Stimulated activated memory B cell treated with anti-CD40 and anti-IgM and Interleukin-4, amounts not matched to agents 10 μg/mL and 1 μg/mL and 100 μg/mL, for 72 hours (primary cell): Measurements from ENCODE around the gene SLC26A11.
A peak's percentile ranks its signal among the peaks of the same experiment; 100 is the strongest.

Experiments used
- ATAC-seq: fragments of 150-1000 bp; cut with Tn5 transposase; 2 replicates; pipeline ENCODE4 v1.10.0; 2021
- H3K27ac Mint-ChIP-seq: one replicate; pipeline ENCODE4 v1.8.0; 2022; ENCODE audit warnings: mild to moderate bottlenecking, mixed read lengths
- H3K27me3 Mint-ChIP-seq: one replicate; pipeline ENCODE4 v1.8.0; 2022; ENCODE audit warnings: mixed read lengths
- H3K36me3 Mint-ChIP-seq: one replicate; pipeline ENCODE4 v1.8.0; 2022; ENCODE audit warnings: mixed read lengths
- H3K4me1 Mint-ChIP-seq: one replicate; pipeline ENCODE4 v1.8.0; 2022; ENCODE audit warnings: mixed read lengths
- H3K4me3 Mint-ChIP-seq: one replicate; pipeline ENCODE4 v1.8.0; 2022; ENCODE audit warnings: mild to moderate bottlenecking, moderate library complexity, mixed read lengths
- H3K9me3 Mint-ChIP-seq: one replicate; pipeline ENCODE4 v1.8.0; 2022; ENCODE audit warnings: mixed read lengths

Gene SLC26A11

GRCh38 chr17:80209765-80210164 is 10.5 kb upstream of the SLC26A11 start:
- no peak overlapping the region for H3K27ac Mint-ChIP-seq
- no peak overlapping the region for H3K4me3 Mint-ChIP-seq
- no peaks in the 10 kb centered on the region for H3K9me3 Mint-ChIP-seq
- H3K36me3 Mint-ChIP-seq, result peaks cover 40% of the 10 kb centered on the region
- no peak for ATAC-seq
- peaks cover 12% of the 10 kb centered on the region for H3K4me1 Mint-ChIP-seq
- no peaks in the 10 kb centered on the region for H3K27me3 Mint-ChIP-seq

DNA sequence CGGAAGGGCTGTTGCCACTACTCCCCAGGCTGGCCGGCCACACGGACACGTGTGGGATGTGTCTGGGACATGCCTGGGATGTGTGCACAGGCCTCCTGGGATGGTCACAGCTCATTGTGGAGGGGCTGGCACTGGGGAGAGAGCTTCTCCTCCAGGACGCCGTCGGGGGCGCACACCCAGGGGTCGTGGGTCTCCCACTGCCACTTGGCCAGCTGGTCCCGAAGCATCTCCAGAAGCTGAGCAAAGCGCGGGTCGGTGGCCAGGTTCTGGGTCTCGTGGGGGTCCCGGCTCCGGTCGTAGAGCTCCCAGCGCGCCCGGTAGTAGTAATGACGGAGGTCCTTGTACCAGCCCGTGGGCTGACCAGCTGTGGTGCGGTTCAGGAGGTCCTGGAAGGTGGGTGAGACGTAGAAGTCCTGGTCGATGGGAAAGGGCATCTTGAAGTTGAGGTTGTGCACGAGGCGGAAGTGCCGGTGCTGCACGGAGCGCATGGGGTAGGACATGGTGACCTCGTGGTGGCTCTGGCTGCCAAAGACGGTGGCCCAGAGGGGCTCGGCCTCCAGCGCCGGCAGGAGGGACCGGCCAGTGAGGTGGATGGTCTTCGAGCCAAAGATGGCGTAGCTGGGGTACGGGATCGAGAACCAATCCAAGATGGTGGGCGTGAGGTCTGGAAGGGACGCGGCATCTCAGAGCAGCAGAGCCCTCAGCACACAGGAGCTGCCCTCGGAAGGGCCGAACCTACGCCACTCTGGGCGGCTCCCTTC is 9.7 kb upstream of the SLC26A11 start:
- Mint-ChIP-seq H3K4me3 (no peak overlapping the region), H3K27ac (no peak overlapping the region), H3K4me1 (peaks cover 12% of the 10 kb centered on the region), H3K27me3 (no peaks in the 10 kb centered on the region), H3K36me3 (peaks cover 47% of the 10 kb centered on the region), H3K9me3 (no peaks in the 10 kb centered on the region)
- ATAC-seq, result no peak

DNA sequence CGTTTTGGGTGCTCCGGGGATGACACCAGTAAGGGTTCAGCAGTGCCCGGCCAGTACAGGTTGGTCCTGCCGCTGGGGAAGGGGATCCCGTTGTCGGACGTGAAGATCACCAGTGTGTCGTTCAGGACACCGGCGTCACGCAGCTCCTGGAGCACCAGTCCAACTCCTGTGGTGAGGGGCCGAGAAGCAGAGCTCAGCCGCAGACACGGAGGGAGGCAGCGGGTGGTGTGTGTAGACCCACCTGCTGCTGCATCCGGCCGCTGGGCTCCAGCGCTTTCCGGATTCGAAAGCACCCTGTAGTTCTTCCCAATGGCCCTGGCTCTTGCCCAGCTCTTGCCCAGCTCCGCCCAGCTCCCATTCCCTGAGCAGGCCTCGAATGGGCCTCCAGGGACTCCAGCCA is 8.1 kb upstream of the SLC26A11 start:
- Mint-ChIP-seq H3K4me1 (peaks cover 19% of the 10 kb centered on the region), H3K27me3 (no peaks in the 10 kb centered on the region), H3K27ac (no peak overlapping the region), H3K36me3 (peaks cover 63% of the 10 kb centered on the region), H3K9me3 (no peaks in the 10 kb centered on the region), H3K4me3 (no peak overlapping the region)
- no peak for ATAC-seq

DNA sequence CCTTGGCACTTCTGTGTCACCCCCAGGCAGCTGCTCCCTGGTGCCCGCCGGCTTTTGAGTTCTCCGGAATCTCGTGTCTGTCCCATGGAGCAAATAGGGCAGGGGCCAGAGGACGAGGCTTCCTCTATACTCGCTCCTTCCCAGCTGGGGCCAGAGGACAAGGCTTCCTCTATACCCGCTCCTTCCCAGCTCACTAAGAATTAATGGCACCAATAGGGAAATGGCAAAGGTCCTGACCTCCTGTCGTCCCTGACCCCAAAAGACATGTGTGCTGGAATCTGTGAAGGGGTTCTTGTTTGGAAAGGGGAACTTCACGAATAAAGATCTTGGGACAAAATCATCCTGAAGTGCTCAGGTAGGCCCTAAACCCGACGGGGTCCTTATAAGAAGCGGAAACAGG is 7.7 kb upstream of the SLC26A11 start:
- peak overlapping the region; percentile 82 for H3K27ac Mint-ChIP-seq
- no peaks in the 10 kb centered on the region for H3K27me3 Mint-ChIP-seq
- no peaks in the 10 kb centered on the region for H3K9me3 Mint-ChIP-seq
- H3K4me3 Mint-ChIP-seq, result no peak overlapping the region
- H3K36me3 Mint-ChIP-seq, result peaks cover 67% of the 10 kb centered on the region
- peaks cover 19% of the 10 kb centered on the region for H3K4me1 Mint-ChIP-seq
- ATAC-seq, result no peak

GRCh38 chr17:80212962-80213642 is 7.1 kb upstream of the SLC26A11 start:
- Mint-ChIP-seq H3K4me1 (peaks cover 19% of the 10 kb centered on the region), H3K27me3 (no peaks in the 10 kb centered on the region), H3K27ac (peak overlapping the region; percentile 82), H3K9me3 (no peaks in the 10 kb centered on the region), H3K4me3 (no peak overlapping the region), H3K36me3 (peaks cover 69% of the 10 kb centered on the region)
- peak; percentile 58 for ATAC-seq

DNA sequence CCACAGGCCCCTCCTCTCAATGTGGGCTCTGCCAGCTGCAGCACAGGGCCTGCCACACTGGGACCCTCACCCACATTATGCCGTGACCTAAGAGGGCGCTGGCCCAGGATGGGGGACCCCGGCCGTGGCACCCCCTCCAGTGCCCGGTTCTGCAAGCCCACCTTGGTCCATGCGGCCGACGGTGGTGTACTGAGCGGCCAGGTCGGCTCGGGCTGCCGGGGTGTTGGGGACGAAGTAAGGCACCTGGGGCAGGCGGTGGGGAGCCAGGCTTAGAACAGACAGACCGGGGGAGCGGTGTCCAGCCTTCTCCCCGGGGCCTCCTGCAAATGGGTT is 6.6 kb upstream of the SLC26A11 start:
- peak overlapping the region; percentile 82 for H3K27ac Mint-ChIP-seq
- H3K4me3 Mint-ChIP-seq, result no peak overlapping the region
- peak; percentile 6 for ATAC-seq
- peaks cover 22% of the 10 kb centered on the region for H3K4me1 Mint-ChIP-seq
- peaks cover 69% of the 10 kb centered on the region for H3K36me3 Mint-ChIP-seq
- H3K9me3 Mint-ChIP-seq, result no peaks in the 10 kb centered on the region
- no peaks in the 10 kb centered on the region for H3K27me3 Mint-ChIP-seq

DNA sequence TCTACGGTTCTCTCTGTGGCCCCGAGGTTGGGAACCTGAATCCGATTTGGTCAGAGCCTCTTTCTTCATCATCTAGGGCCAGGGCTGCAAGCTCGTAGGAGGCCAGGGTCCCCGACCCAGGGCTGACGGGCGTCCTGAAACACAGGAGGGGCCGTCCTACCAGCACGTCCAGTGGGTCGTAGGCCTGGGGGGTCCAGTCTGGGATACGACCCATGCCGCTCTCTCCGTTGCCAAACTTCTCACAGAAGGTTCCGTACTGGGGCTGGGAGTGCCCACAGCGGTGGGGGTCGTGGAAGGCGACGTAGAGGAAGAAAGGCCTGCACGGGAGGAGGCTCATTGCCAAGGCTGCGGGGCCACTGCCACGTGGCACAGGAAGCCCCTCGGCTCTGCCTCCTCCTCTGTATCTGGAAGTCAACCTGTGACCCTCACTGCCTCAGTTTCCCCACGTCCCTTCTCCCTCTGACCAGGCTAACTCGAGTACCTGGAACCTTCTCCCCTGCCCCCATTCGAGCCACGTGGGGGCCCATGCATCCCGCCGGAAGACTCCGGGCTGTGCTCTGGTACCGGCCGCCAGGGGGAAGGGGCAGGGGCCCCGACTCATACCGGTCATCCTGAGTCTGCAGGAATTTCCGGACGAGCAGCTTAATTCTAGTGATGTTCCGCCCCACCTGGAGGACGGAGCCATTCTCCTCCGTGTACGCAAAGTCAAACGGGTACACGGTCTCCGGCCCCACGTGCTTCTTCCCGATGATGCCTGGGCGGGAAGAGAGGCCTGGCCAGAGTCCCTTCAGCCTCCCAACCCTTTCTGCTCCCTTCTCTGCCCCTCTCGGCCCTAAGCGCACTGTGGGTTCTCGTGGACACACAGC is 6.0 kb upstream of the SLC26A11 start:
- Mint-ChIP-seq H3K36me3 (peaks cover 67% of the 10 kb centered on the region), H3K27me3 (no peaks in the 10 kb centered on the region), H3K4me3 (no peak overlapping the region), H3K27ac (no peak overlapping the region), H3K9me3 (no peaks in the 10 kb centered on the region), H3K4me1 (peaks cover 29% of the 10 kb centered on the region)
- ATAC-seq, result no peak

- Mint-ChIP-seq H3K4me3 (no peak overlapping the region), H3K27me3 (no peaks in the 10 kb centered on the region), H3K4me1 (peaks cover 35% of the 10 kb centered on the region), H3K9me3 (no peaks in the 10 kb centered on the region), H3K36me3 (peaks cover 61% of the 10 kb centered on the region), H3K27ac (no peak overlapping the region)
- no peak for ATAC-seq
Observed at GRCh38 chr17:80214878-80215210, 5.4 kb upstream of the SLC26A11 start.

GRCh38 chr17:80216473-80217456 is 3.5 kb upstream of the SLC26A11 start:
- peaks cover 42% of the 10 kb centered on the region for H3K4me1 Mint-ChIP-seq
- ATAC-seq, result no peak
- H3K36me3 Mint-ChIP-seq, result peaks cover 42% of the 10 kb centered on the region
- H3K4me3 Mint-ChIP-seq, result no peak overlapping the region
- no peaks in the 10 kb centered on the region for H3K9me3 Mint-ChIP-seq
- no peak overlapping the region for H3K27ac Mint-ChIP-seq
- no peaks in the 10 kb centered on the region for H3K27me3 Mint-ChIP-seq

GRCh38 chr17:80217703-80218362 is 2.4 kb upstream of the SLC26A11 start:
- Mint-ChIP-seq H3K4me3 (no peak overlapping the region), H3K4me1 (peaks cover 40% of the 10 kb centered on the region), H3K27me3 (no peaks in the 10 kb centered on the region), H3K27ac (no peak overlapping the region), H3K9me3 (no peaks in the 10 kb centered on the region), H3K36me3 (peaks cover 39% of the 10 kb centered on the region)
- no peak for ATAC-seq

DNA sequence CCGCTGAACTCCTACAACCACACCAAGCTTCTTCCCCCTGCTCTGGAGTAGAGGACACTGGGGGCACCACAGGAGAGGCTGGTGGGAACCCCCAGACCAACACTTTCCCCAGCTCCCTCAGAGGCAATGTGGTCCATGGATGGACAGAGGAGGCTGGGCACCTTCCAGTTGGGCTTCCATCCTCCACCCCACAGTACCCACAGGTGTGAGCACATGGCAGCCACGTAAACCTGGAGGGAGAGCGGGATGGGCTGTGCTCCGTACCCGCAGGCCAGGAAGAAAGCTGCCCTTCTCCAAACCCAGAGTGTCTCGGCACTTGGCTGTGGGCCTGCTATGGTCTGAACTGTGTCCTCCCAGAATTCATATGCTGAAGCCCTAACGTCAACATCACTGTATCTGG is 1.8 kb upstream of the SLC26A11 start:
- no peak for ATAC-seq
- Mint-ChIP-seq H3K4me1 (peaks cover 40% of the 10 kb centered on the region), H3K27ac (peak overlapping the region; percentile 91), H3K9me3 (no peaks in the 10 kb centered on the region), H3K4me3 (peak overlapping the region; percentile 86), H3K27me3 (no peaks in the 10 kb centered on the region), H3K36me3 (peaks cover 44% of the 10 kb centered on the region)

DNA sequence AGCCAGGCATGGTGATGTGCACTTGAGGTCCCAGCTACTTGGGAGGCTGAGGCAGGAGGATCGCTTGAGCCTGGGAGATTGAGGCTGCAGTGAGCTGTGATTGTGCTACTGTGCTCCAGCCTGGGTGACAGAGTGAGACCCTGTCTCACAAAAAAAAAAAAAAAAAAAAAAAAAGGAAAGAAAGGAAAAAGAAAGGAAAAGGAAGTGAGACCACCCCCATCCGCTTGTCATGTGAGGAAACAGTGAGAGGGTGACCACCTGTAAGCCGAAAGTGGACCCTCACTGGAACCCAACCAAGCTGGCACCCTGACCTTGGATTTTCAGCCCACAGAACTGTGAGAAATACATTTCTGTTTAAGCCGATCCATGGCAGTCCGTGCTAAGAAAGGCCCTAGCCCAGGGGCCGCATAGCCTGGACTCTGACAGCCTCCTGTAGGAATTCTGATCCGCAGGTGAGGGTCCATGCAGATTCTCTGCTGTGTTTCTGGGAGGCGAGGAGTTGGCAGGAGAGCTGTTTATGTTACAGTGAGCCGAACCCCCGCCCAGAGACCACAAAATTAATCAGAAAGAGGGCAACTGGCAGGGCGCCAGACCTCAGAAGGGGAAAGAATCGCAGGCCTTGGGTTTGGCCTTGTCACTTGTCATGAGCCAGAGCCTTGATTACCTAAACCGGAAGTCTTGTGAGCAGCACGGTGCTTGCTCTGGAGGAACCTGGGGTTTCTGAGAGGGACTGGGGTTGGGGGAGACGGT is 1.0 kb upstream of the SLC26A11 start:
- Mint-ChIP-seq H3K27ac (peak overlapping the region; percentile 91), H3K4me1 (peaks cover 43% of the 10 kb centered on the region), H3K27me3 (no peaks in the 10 kb centered on the region), H3K36me3 (peaks cover 47% of the 10 kb centered on the region), H3K4me3 (peak overlapping the region; percentile 86), H3K9me3 (peaks cover 4% of the 10 kb centered on the region)
- ATAC-seq, result peak; percentile 92

GRCh38 chr17:80219763-80220053 is 519 bp upstream of the SLC26A11 start:
- H3K27ac Mint-ChIP-seq, result peak overlapping the region; percentile 91
- peak overlapping the region; percentile 86 for H3K4me3 Mint-ChIP-seq
- H3K4me1 Mint-ChIP-seq, result peaks cover 45% of the 10 kb centered on the region
- peaks cover 4% of the 10 kb centered on the region for H3K9me3 Mint-ChIP-seq
- H3K36me3 Mint-ChIP-seq, result peaks cover 43% of the 10 kb centered on the region
- H3K27me3 Mint-ChIP-seq, result no peaks in the 10 kb centered on the region
- peak; percentile 61 for ATAC-seq

- Mint-ChIP-seq H3K36me3 (peaks cover 33% of the 10 kb centered on the region), H3K4me1 (peaks cover 45% of the 10 kb centered on the region), H3K4me3 (peak overlapping the region; percentile 66), H3K27me3 (no peaks in the 10 kb centered on the region), H3K27ac (no peak overlapping the region), H3K9me3 (peaks cover 4% of the 10 kb centered on the region)
- no peak for ATAC-seq
Observed at GRCh38 chr17:80220736-80221215, 549 bp downstream of the SLC26A11 start.
